HEK293 (cell line): ENCODE measurements around the gene CXCL5.
A peak's percentile ranks its signal among the peaks of the same experiment; 100 is the strongest.

Experiments used
- EGR2 ChIP-seq: fragments of 450-650 bp; formaldehyde crosslinking; IDR thresholded peaks from 2 replicates; pipeline ENCODE4 v1.5.1; 2016; ENCODE audit warnings: low read depth, missing biosample characterization, missing genetic modification characterization
- HOXD13 ChIP-seq: sonication (generic); formaldehyde crosslinking; IDR thresholded peaks from 2 replicates; pipeline ENCODE4 v1.8.0; 2022; ENCODE audit warnings: missing genetic modification reagents, borderline replicate concordance
- ZFP3 ChIP-seq: fragments of 450-650 bp; formaldehyde crosslinking; IDR thresholded peaks from 2 replicates; pipeline ENCODE4 v1.5.1; 2016; ENCODE audit warnings: low read depth, missing biosample characterization, missing genetic modification characterization
- ZNF112 ChIP-seq: fragments of 450-650 bp; formaldehyde crosslinking; IDR thresholded peaks from 2 replicates; pipeline ENCODE4 v1.5.0; 2017; ENCODE audit warnings: missing biosample characterization, missing genetic modification characterization
- ZNF175 ChIP-seq: fragments of 450-650 bp; formaldehyde crosslinking; IDR thresholded peaks from 2 replicates; pipeline ENCODE4 v1.5.1; 2016; ENCODE audit warnings: missing biosample characterization, missing genetic modification characterization
- ZNF350 ChIP-seq: fragments of 450-650 bp; formaldehyde crosslinking; IDR thresholded peaks from 2 replicates; pipeline ENCODE4 v1.5.0; 2017; ENCODE audit warnings: missing biosample characterization, mild to moderate bottlenecking, missing genetic modification characterization
- ZNF521 ChIP-seq: fragments of 450-650 bp; formaldehyde crosslinking; IDR thresholded peaks from 2 replicates; pipeline ENCODE4 v1.5.1; 2017; ENCODE audit warnings: missing biosample characterization, mild to moderate bottlenecking, missing genetic modification characterization
- ZNF629 ChIP-seq: fragments of 450-650 bp; formaldehyde crosslinking; IDR thresholded peaks from 2 replicates; pipeline ENCODE4 v1.5.1; 2017; ENCODE audit warnings: missing biosample characterization, missing genetic modification characterization
- ZNF707 ChIP-seq: fragments of 450-650 bp; formaldehyde crosslinking; IDR thresholded peaks from 2 replicates; pipeline ENCODE4 v1.5.1; 2016; ENCODE audit warnings: missing biosample characterization, missing genetic modification characterization
- ZNF791 ChIP-seq: fragments of 450-650 bp; formaldehyde crosslinking; IDR thresholded peaks from 2 replicates; pipeline ENCODE4 v1.5.1; 2016; ENCODE audit warnings: missing biosample characterization, missing genetic modification characterization
- ZNF843 ChIP-seq: fragments of 450-650 bp; formaldehyde crosslinking; IDR thresholded peaks from 2 replicates; pipeline ENCODE4 v1.5.1; 2016; ENCODE audit warnings: missing biosample characterization, missing genetic modification characterization
- TF ChIP-seq, protein P1 (sequence below): fragments of 450-650 bp; formaldehyde crosslinking; IDR thresholded peaks from 2 replicates; pipeline ENCODE4 v1.5.1; 2016; ENCODE audit warnings: missing biosample characterization, missing genetic modification characterization, borderline replicate concordance
- TF ChIP-seq, protein P2 (sequence below): fragments of 450-650 bp; formaldehyde crosslinking; IDR thresholded peaks from 2 replicates; pipeline ENCODE4 v1.5.1; 2016; ENCODE audit warnings: missing biosample characterization, missing genetic modification characterization
- TF ChIP-seq, protein P3 (sequence below): fragments of 450-650 bp; formaldehyde crosslinking; IDR thresholded peaks from 2 replicates; pipeline ENCODE4 v1.5.1; 2016; ENCODE audit warnings: missing biosample characterization, missing genetic modification characterization
- TF ChIP-seq, protein P4 (sequence below): fragments of 450-650 bp; formaldehyde crosslinking; IDR thresholded peaks from 2 replicates; pipeline ENCODE4 v1.5.1; 2016; ENCODE audit warnings: missing biosample characterization, missing genetic modification characterization
- TF ChIP-seq, protein P5 (sequence below): fragments of 450-650 bp; formaldehyde crosslinking; IDR thresholded peaks from 2 replicates; pipeline ENCODE4 v1.5.1; 2017; ENCODE audit warnings: missing biosample characterization, missing genetic modification characterization
- TF ChIP-seq, protein P6 (sequence below): fragments of 450-650 bp; formaldehyde crosslinking; IDR thresholded peaks from 2 replicates; pipeline ENCODE4 v1.5.1; 2016; ENCODE audit warnings: missing biosample characterization, missing genetic modification characterization
- TF ChIP-seq, protein P7 (sequence below): IDR thresholded peaks from 2 replicates; pipeline ENCODE4 v1.6.1; 2011; ENCODE audit warnings: mild to moderate bottlenecking, low read depth, low read length, borderline replicate concordance
- TF ChIP-seq, protein P8 (sequence below): fragments of 450-650 bp; formaldehyde crosslinking; IDR thresholded peaks from 2 replicates; pipeline ENCODE4 v1.5.1; 2016; ENCODE audit warnings: missing biosample characterization, missing genetic modification characterization

Gene CXCL5

DNA sequence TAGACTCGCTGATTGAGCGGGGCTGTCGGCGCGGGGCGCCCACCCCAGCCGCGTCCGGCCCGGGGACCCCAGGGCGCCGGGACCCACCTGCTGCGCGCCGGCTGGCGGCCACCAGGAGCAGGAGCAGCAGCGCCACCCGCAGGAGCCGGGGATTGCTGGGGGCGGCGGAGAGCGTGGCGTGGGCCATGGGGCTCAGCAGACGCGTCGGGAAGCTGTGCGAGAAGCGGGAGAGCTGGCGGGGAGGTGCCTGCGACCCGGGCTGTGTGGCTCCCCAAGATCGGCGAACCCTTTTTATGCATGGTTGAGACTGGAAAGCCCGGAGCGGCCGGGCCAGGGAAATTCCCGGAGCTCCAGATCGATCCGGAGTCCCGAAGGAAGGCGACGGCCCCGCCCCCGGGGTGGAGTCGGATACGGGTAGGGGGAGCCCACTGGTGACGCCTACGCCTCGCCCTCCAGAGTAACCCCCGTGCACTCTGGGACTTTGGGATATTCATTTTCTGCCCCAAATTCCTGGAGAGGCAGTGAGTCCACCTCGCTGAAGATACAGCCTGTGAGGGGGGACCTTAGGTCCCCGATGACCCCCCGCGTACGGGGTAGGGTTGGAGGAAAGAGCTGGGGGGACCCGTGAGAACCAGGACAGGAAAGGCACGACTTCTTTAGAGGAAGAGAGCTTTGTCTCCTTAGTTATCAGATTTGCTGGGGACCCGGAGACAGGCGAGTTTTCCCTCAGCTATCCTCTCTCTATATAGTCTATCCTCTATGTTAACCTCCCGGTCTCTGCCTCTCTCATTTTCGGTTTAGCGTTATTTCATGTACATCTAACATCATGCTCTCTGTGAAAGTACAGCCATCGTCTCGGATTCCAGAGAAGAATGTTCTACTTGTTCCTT is 40.2 kb upstream of the CXCL5 start, which contains the start of gene CXCL3 (continued):
- TF ChIP-seq, protein P1, sequence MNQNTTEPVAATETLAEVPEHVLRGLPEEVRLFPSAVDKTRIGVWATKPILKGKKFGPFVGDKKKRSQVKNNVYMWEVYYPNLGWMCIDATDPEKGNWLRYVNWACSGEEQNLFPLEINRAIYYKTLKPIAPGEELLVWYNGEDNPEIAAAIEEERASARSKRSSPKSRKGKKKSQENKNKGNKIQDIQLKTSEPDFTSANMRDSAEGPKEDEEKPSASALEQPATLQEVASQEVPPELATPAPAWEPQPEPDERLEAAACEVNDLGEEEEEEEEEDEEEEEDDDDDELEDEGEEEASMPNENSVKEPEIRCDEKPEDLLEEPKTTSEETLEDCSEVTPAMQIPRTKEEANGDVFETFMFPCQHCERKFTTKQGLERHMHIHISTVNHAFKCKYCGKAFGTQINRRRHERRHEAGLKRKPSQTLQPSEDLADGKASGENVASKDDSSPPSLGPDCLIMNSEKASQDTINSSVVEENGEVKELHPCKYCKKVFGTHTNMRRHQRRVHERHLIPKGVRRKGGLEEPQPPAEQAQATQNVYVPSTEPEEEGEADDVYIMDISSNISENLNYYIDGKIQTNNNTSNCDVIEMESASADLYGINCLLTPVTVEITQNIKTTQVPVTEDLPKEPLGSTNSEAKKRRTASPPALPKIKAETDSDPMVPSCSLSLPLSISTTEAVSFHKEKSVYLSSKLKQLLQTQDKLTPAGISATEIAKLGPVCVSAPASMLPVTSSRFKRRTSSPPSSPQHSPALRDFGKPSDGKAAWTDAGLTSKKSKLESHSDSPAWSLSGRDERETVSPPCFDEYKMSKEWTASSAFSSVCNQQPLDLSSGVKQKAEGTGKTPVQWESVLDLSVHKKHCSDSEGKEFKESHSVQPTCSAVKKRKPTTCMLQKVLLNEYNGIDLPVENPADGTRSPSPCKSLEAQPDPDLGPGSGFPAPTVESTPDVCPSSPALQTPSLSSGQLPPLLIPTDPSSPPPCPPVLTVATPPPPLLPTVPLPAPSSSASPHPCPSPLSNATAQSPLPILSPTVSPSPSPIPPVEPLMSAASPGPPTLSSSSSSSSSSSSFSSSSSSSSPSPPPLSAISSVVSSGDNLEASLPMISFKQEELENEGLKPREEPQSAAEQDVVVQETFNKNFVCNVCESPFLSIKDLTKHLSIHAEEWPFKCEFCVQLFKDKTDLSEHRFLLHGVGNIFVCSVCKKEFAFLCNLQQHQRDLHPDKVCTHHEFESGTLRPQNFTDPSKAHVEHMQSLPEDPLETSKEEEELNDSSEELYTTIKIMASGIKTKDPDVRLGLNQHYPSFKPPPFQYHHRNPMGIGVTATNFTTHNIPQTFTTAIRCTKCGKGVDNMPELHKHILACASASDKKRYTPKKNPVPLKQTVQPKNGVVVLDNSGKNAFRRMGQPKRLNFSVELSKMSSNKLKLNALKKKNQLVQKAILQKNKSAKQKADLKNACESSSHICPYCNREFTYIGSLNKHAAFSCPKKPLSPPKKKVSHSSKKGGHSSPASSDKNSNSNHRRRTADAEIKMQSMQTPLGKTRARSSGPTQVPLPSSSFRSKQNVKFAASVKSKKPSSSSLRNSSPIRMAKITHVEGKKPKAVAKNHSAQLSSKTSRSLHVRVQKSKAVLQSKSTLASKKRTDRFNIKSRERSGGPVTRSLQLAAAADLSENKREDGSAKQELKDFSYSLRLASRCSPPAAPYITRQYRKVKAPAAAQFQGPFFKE (tag by site-specific recombination): no peak
- TF ChIP-seq ZNF521 (tag by site-specific recombination): no peak
- TF ChIP-seq, protein P2, sequence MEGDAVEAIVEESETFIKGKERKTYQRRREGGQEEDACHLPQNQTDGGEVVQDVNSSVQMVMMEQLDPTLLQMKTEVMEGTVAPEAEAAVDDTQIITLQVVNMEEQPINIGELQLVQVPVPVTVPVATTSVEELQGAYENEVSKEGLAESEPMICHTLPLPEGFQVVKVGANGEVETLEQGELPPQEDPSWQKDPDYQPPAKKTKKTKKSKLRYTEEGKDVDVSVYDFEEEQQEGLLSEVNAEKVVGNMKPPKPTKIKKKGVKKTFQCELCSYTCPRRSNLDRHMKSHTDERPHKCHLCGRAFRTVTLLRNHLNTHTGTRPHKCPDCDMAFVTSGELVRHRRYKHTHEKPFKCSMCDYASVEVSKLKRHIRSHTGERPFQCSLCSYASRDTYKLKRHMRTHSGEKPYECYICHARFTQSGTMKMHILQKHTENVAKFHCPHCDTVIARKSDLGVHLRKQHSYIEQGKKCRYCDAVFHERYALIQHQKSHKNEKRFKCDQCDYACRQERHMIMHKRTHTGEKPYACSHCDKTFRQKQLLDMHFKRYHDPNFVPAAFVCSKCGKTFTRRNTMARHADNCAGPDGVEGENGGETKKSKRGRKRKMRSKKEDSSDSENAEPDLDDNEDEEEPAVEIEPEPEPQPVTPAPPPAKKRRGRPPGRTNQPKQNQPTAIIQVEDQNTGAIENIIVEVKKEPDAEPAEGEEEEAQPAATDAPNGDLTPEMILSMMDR (tag by site-specific recombination): peak; percentile 60
- no peak for TF ChIP-seq ZNF707 (tag by site-specific recombination)
- no peak for TF ChIP-seq ZFP3 (tag by site-specific recombination)
- peak; percentile 69 for TF ChIP-seq EGR2 (tag by site-specific recombination)
- TF ChIP-seq, protein P3, sequence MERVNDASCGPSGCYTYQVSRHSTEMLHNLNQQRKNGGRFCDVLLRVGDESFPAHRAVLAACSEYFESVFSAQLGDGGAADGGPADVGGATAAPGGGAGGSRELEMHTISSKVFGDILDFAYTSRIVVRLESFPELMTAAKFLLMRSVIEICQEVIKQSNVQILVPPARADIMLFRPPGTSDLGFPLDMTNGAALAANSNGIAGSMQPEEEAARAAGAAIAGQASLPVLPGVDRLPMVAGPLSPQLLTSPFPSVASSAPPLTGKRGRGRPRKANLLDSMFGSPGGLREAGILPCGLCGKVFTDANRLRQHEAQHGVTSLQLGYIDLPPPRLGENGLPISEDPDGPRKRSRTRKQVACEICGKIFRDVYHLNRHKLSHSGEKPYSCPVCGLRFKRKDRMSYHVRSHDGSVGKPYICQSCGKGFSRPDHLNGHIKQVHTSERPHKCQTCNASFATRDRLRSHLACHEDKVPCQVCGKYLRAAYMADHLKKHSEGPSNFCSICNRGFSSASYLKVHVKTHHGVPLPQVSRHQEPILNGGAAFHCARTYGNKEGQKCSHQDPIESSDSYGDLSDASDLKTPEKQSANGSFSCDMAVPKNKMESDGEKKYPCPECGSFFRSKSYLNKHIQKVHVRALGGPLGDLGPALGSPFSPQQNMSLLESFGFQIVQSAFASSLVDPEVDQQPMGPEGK (tag by site-specific recombination): peak; percentile 79
- peak; percentile 66 for TF ChIP-seq ZNF629 (tag by site-specific recombination)
- no peak for TF ChIP-seq ZNF112 (tag by site-specific recombination)
- TF ChIP-seq ZNF175 (tag by site-specific recombination): no peak
- TF ChIP-seq, protein P4, sequence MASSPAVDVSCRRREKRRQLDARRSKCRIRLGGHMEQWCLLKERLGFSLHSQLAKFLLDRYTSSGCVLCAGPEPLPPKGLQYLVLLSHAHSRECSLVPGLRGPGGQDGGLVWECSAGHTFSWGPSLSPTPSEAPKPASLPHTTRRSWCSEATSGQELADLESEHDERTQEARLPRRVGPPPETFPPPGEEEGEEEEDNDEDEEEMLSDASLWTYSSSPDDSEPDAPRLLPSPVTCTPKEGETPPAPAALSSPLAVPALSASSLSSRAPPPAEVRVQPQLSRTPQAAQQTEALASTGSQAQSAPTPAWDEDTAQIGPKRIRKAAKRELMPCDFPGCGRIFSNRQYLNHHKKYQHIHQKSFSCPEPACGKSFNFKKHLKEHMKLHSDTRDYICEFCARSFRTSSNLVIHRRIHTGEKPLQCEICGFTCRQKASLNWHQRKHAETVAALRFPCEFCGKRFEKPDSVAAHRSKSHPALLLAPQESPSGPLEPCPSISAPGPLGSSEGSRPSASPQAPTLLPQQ: peak; percentile 65
- no peak for TF ChIP-seq ZNF350 (tag by site-specific recombination)
- no peak for TF ChIP-seq HOXD13 (CRISPR knock-in tag)
- TF ChIP-seq, protein P5, sequence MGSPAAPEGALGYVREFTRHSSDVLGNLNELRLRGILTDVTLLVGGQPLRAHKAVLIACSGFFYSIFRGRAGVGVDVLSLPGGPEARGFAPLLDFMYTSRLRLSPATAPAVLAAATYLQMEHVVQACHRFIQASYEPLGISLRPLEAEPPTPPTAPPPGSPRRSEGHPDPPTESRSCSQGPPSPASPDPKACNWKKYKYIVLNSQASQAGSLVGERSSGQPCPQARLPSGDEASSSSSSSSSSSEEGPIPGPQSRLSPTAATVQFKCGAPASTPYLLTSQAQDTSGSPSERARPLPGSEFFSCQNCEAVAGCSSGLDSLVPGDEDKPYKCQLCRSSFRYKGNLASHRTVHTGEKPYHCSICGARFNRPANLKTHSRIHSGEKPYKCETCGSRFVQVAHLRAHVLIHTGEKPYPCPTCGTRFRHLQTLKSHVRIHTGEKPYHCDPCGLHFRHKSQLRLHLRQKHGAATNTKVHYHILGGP: no peak
- no peak for TF ChIP-seq ZNF843 (tag by site-specific recombination)
- TF ChIP-seq, protein P6, sequence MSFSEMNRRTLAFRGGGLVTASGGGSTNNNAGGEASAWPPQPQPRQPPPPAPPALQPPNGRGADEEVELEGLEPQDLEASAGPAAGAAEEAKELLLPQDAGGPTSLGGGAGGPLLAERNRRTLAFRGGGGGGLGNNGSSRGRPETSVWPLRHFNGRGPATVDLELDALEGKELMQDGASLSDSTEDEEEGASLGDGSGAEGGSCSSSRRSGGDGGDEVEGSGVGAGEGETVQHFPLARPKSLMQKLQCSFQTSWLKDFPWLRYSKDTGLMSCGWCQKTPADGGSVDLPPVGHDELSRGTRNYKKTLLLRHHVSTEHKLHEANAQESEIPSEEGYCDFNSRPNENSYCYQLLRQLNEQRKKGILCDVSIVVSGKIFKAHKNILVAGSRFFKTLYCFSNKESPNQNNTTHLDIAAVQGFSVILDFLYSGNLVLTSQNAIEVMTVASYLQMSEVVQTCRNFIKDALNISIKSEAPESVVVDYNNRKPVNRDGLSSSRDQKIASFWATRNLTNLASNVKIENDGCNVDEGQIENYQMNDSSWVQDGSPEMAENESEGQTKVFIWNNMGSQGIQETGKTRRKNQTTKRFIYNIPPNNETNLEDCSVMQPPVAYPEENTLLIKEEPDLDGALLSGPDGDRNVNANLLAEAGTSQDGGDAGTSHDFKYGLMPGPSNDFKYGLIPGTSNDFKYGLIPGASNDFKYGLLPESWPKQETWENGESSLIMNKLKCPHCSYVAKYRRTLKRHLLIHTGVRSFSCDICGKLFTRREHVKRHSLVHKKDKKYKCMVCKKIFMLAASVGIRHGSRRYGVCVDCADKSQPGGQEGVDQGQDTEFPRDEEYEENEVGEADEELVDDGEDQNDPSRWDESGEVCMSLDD (tag by site-specific recombination): peak; percentile 65; the same call in 1 of the 2 replicates
- TF ChIP-seq ZNF791 (tag by site-specific recombination): no peak
- TF ChIP-seq, protein P7, sequence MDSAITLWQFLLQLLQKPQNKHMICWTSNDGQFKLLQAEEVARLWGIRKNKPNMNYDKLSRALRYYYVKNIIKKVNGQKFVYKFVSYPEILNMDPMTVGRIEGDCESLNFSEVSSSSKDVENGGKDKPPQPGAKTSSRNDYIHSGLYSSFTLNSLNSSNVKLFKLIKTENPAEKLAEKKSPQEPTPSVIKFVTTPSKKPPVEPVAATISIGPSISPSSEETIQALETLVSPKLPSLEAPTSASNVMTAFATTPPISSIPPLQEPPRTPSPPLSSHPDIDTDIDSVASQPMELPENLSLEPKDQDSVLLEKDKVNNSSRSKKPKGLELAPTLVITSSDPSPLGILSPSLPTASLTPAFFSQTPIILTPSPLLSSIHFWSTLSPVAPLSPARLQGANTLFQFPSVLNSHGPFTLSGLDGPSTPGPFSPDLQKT: no peak
- TF ChIP-seq, protein P8, sequence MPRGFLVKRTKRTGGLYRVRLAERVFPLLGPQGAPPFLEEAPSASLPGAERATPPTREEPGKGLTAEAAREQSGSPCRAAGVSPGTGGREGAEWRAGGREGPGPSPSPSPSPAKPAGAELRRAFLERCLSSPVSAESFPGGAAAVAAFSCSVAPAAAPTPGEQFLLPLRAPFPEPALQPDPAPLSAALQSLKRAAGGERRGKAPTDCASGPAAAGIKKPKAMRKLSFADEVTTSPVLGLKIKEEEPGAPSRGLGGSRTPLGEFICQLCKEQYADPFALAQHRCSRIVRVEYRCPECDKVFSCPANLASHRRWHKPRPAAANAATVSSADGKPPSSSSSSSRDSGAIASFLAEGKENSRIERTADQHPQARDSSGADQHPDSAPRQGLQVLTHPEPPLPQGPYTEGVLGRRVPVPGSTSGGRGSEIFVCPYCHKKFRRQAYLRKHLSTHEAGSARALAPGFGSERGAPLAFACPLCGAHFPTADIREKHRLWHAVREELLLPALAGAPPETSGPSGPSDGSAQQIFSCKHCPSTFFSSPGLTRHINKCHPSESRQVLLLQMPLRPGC (tag by site-specific recombination): no peak
